Measurements from ENCODE around the gene IER5L.

DNA sequence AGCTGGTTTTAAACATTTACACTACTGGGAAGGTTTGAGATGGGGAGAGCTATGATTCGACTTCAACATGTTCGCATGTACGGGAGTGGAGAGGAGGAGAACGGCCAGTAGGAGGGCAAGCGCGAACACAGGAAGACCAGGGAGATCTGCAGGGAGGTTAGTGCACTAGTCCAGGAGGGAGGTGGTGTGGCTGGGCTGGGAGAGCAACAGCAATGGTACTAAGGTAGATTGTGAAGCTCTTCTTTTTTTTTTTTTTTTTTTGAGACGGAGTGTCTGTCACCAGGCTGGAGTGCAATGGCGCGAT is 16.6 kb downstream of the IER5L start:
- TF ChIP-seq POLR2AphosphoS5 (IDR thresholded peaks at IDR 0.05; ENCODE audit: insufficient read depth, low read depth, low read length), result no peak
- TF ChIP-seq, protein P1, sequence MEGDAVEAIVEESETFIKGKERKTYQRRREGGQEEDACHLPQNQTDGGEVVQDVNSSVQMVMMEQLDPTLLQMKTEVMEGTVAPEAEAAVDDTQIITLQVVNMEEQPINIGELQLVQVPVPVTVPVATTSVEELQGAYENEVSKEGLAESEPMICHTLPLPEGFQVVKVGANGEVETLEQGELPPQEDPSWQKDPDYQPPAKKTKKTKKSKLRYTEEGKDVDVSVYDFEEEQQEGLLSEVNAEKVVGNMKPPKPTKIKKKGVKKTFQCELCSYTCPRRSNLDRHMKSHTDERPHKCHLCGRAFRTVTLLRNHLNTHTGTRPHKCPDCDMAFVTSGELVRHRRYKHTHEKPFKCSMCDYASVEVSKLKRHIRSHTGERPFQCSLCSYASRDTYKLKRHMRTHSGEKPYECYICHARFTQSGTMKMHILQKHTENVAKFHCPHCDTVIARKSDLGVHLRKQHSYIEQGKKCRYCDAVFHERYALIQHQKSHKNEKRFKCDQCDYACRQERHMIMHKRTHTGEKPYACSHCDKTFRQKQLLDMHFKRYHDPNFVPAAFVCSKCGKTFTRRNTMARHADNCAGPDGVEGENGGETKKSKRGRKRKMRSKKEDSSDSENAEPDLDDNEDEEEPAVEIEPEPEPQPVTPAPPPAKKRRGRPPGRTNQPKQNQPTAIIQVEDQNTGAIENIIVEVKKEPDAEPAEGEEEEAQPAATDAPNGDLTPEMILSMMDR (IDR thresholded peaks at IDR 0.05; ENCODE audit: extremely low read depth in 1 of 2, insufficient read depth in 1 of 2, low read depth in 1 of 2, low read length in 2 of 2), result no peak
- no peak for TF ChIP-seq JUN (IDR thresholded peaks at IDR 0.05; ENCODE audit: borderline replicate concordance, insufficient read depth, insufficient read length, low read depth)
- TF ChIP-seq, protein P2, sequence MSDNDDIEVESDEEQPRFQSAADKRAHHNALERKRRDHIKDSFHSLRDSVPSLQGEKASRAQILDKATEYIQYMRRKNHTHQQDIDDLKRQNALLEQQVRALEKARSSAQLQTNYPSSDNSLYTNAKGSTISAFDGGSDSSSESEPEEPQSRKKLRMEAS (IDR thresholded peaks at IDR 0.05; ENCODE audit: insufficient read depth, insufficient read length), result no peak
- no peak for TF ChIP-seq FOS (IDR thresholded peaks at IDR 0.05; ENCODE audit: borderline replicate concordance, insufficient read depth, low read length)
- no peak for TF ChIP-seq POLR2A (IDR thresholded peaks at IDR 0.05; ENCODE audit: low read depth, low read length)
- TF ChIP-seq EZH2 (IDR thresholded peaks at IDR 0.05; ENCODE audit: borderline replicate concordance, low read depth, low read length, severe bottlenecking), result no peak

Measured in endothelial cell of umbilical vein (primary cell).